Endothelial cell of umbilical vein (primary cell): ENCODE data around the gene AP2B1. TPM values are rescaled to one million over a fixed set of nuclear protein-coding genes. Genes with fewer than 3 reads are reported as not detected.

Experiments used
- BruUV-seq: library from RNA; stranded (reverse); fragments of 400-500 nt; replicated peaks from 2 replicates; lab custom pipeline; 2021; lab: Mats Ljungman, UMichigan
- CTCF ChIA-PET: fragments of 300-600, 350-600 bp; sonication (Branson Sonifier 250); formaldehyde crosslinking; loops from one replicate; lab custom pipeline; 2021; ENCODE audit warnings: antibody characterized with exemption, inconsistent platforms; lab: Charles Lee
- POLR2A ChIA-PET: fragments of 300-600, 350-600 bp; sonication (Branson Sonifier 250); formaldehyde crosslinking; loops from one replicate; lab custom pipeline; 2021; ENCODE audit warnings: antibody characterized with exemption, inconsistent platforms; lab: Charles Lee
- DNase-seq: peaks from one replicate; pipeline ENCODE4 v3.0.0-alpha.2; 2011; ENCODE audit warnings: low read depth, low spot score
- FAIRE-seq: peaks from 2 replicates; lab custom pipeline; 2011; peaks lifted over from hg19 to GRCh38; lab: Jason Lieb, UNC
- H2AFZ ChIP-seq: 2 replicates; pipeline ENCODE4 v1.6.0; 2012; ENCODE audit warnings: low read depth, low read length, control low read depth, inconsistent platforms
- H3K27ac ChIP-seq: 2 replicates; pipeline ENCODE4 v1.5.1; 2011; ENCODE audit warnings: low read depth, mild to moderate bottlenecking, control low read depth, low read length, moderate library complexity; ENCODE audit not compliant: insufficient read depth
- H3K27me3 ChIP-seq, 2 experiments: 2 replicates each; pipeline versions ENCODE4 v1.6.0 to v1.6.1; 2011; ENCODE audit warnings: low read length in 2 of 2, mixed read lengths in 1 of 2; ENCODE audit not compliant: control insufficient read depth in 2 of 2, insufficient read depth in 2 of 2
- H3K36me3 ChIP-seq, 2 experiments: 2 replicates in 1 of 2; 3 replicates in 1 of 2; pipeline ENCODE4 v1.5.1; 2011; ENCODE audit warnings: low read length in 2 of 2, mild to moderate bottlenecking in 1 of 2, moderate library complexity in 1 of 2; ENCODE audit not compliant: control insufficient read depth in 2 of 2, insufficient read depth in 2 of 2; ENCODE audit errors: extremely low read depth in 1 of 2
- H3K4me1 ChIP-seq: 3 replicates; pipeline ENCODE4 v1.5.1; 2011; ENCODE audit warnings: mild to moderate bottlenecking, low read length; ENCODE audit not compliant: control insufficient read depth, insufficient read depth; ENCODE audit errors: extremely low read depth
- H3K4me2 ChIP-seq: 2 replicates; pipeline ENCODE4 v1.6.1; 2011; ENCODE audit warnings: low read length, control low read depth, mixed read lengths; ENCODE audit not compliant: insufficient read depth
- H3K4me3 ChIP-seq, 3 experiments: fragments of 200-600 bp in 1 of 3; sonication (generic), shearing (Covaris generic) in 1 of 3; replicated peaks in 1 of 3; 2 replicates each; pipeline ENCODE4 v1.5.1; 2011 to 2016; ENCODE audit warnings: control low read depth in 3 of 3, low read length in 3 of 3, mild to moderate bottlenecking in 2 of 3, inconsistent platforms in 1 of 3, low read depth in 1 of 3, moderate library complexity in 1 of 3; ENCODE audit not compliant: insufficient read depth in 1 of 3
- H3K79me2 ChIP-seq: 2 replicates; pipeline ENCODE4 v1.6.0; 2012; ENCODE audit warnings: low read length, inconsistent platforms; ENCODE audit not compliant: control insufficient read depth, insufficient read depth
- H3K9ac ChIP-seq: replicated peaks from 2 replicates; pipeline ENCODE3; 2011; ENCODE audit warnings: low read length, control low read depth; ENCODE audit not compliant: insufficient read depth; ENCODE audit errors: extremely low read depth
- H3K9me1 ChIP-seq: replicated peaks from 3 replicates; pipeline ENCODE4 v1.6.0; 2011; ENCODE audit warnings: mild to moderate bottlenecking, low read length; ENCODE audit not compliant: control insufficient read depth, insufficient read depth; ENCODE audit errors: extremely low read depth
- H3K9me3 ChIP-seq: replicated peaks from 2 replicates; pipeline ENCODE4 v1.5.1; 2012; ENCODE audit warnings: low read length, inconsistent platforms; ENCODE audit not compliant: control insufficient read depth, insufficient read depth
- H4K20me1 ChIP-seq: replicated peaks from 2 replicates; pipeline ENCODE3; 2011; ENCODE audit warnings: mild to moderate bottlenecking, low read length; ENCODE audit not compliant: control insufficient read depth, insufficient read depth; ENCODE audit errors: extremely low read depth
- CTCF ChIP-seq, 2 donors: IDR thresholded peaks; 1 replicate in 1 of 2; 2 replicates in 1 of 2; pipeline ENCODE4 v1.5.1; 2011; ENCODE audit warnings: low read length in 2 of 2, mild to moderate bottlenecking in 2 of 2, moderate library complexity in 2 of 2, control low read depth in 1 of 2, inconsistent platforms in 1 of 2, low read depth in 1 of 2; ENCODE audit not compliant: insufficient read depth in 1 of 2; ENCODE audit errors: extremely low read depth in 1 of 2
- EZH2 ChIP-seq: IDR thresholded peaks from 2 replicates; pipeline ENCODE4 v1.6.1; 2012; ENCODE audit warnings: borderline replicate concordance, low read depth, mild to moderate bottlenecking, moderate library complexity, low read length, inconsistent platforms; ENCODE audit not compliant: severe bottlenecking
- FOS ChIP-seq: IDR thresholded peaks from 2 replicates; pipeline ENCODE4 v1.6.1; 2011; ENCODE audit warnings: mild to moderate bottlenecking, low read length, moderate library complexity, borderline replicate concordance; ENCODE audit not compliant: insufficient read depth
- GATA2 ChIP-seq: IDR thresholded peaks from 2 replicates; pipeline ENCODE4 v1.7.0; 2011; ENCODE audit warnings: low read depth, mild to moderate bottlenecking, moderate library complexity, mixed read lengths, low read length; ENCODE audit not compliant: insufficient read length, insufficient read depth
- JUN ChIP-seq: IDR thresholded peaks from 2 replicates; pipeline ENCODE4 v1.6.1; 2011; ENCODE audit warnings: borderline replicate concordance, low read depth; ENCODE audit not compliant: insufficient read length, insufficient read depth
- MAX ChIP-seq: IDR thresholded peaks from 2 replicates; pipeline ENCODE4 v1.6.1; 2011; ENCODE audit not compliant: insufficient read depth, insufficient read length
- MYC ChIP-seq: IDR thresholded peaks from one replicate; pipeline ENCODE4 v1.6.1; 2011; ENCODE audit warnings: mild to moderate bottlenecking, low read depth, low read length
- POLR2A ChIP-seq: IDR thresholded peaks from 2 replicates; pipeline ENCODE4 v1.6.1; 2012; ENCODE audit warnings: low read depth, mild to moderate bottlenecking, control low read depth, low read length
- POLR2AphosphoS5 ChIP-seq: IDR thresholded peaks from 2 replicates; pipeline ENCODE4 v1.6.1; 2012; ENCODE audit warnings: low read depth, mild to moderate bottlenecking, control low read depth, low read length, moderate library complexity; ENCODE audit not compliant: insufficient read depth
- dilution Hi-C: fragments of 300-500 bp; cut with MboI; formaldehyde crosslinking; loops from one replicate; pipeline ENCODE4 v1.15.0; 2019; ENCODE audit warnings: low sequenced_read_pairs; ENCODE audit not compliant: extremely low pct_ligation_motif_present
- intact Hi-C: fragments of 100-400 bp; cut with micrococcal nuclease; formaldehyde crosslinking; loops from one replicate; pipeline ENCODE4 v1.10.0; 2022
- polyA plus RNA-seq, 4 experiments: library from polyadenylated mRNA; depleted of rRNA in 3 of 4; stranded (reverse) in 3 of 4; unstranded in 1 of 4; fragments of >200 nt; gene quantifications; 2 replicates each; pipeline versions ENCODE4 v1.2.1 to v1.2.3, GENCODE V29; 2011 to 2012; ENCODE audit warnings: missing spikeins in 1 of 4
- total RNA-seq: library from RNA; stranded (reverse); gene quantifications from 2 replicates; pipeline ENCODE4 v1.2.3, GENCODE V29; 2021

Gene AP2B1
- total and polyA plus RNA-seq, 2 donors (not counting 3 experiments of a cell fraction or from before 2014, with no cell fraction given): 106 to 198 TPM

- ChIA-PET CTCF (interaction anchor here (0.8 to 6.7 kb wide), 6 partner anchors 8 to 194 kb away, joined by 3 to 270 read pairs (median 3); partner anchors contain the start of gene C17orf50), POLR2A (no interaction called here)
- Histone ChIP-seq H3K27me3 (peaks cover 27 to 28% of the 10 kb centered on the region in 2 experiments), H3K79me2 (no peaks in the 10 kb centered on the region), H3K4me3 (no peak overlapping the region), H3K27ac (no peak overlapping the region), H3K9ac (no peak overlapping the region), H2AFZ (no peak overlapping the region), H3K4me2 (no peak overlapping the region), H4K20me1 (no peaks in the 10 kb centered on the region), H3K9me3 (no peaks in the 10 kb centered on the region), H3K4me1 (no peaks in the 10 kb centered on the region), H3K36me3 (no peaks in the 10 kb centered on the region), H3K9me1 (no peaks in the 10 kb centered on the region)
- DNase-seq: no peak
- no TSS peak for BruUV-seq
- TF ChIP-seq POLR2AphosphoS5: no peak
- TF ChIP-seq EZH2: peak; percentile 10
- FAIRE-seq: no peak
- dilution Hi-C loops (loop anchor here (25.0 kb wide), 1 partner anchor 137 kb away; no protein-coding TSS in a partner anchor), intact Hi-C loops (no loop called here)
These were observed 162.7 kb downstream of the AP2B1 start for GRCh38 chr17:35749560-35750412.

GRCh38 chr17:35750526-35751395 lies 163.6 kb downstream of the AP2B1 start:
- Histone ChIP-seq H3K9ac (no peak overlapping the region), H4K20me1 (no peaks in the 10 kb centered on the region), H3K27ac (no peak overlapping the region), H3K27me3 (peaks cover 27 to 28% of the 10 kb centered on the region in 2 experiments), H3K36me3 (no peaks in the 10 kb centered on the region), H3K79me2 (no peaks in the 10 kb centered on the region), H3K9me3 (no peaks in the 10 kb centered on the region), H3K4me1 (no peaks in the 10 kb centered on the region), H3K9me1 (no peaks in the 10 kb centered on the region), H3K4me3 (no peak overlapping the region), H3K4me2 (no peak overlapping the region), H2AFZ (no peak overlapping the region)
- no peak for FAIRE-seq
- BruUV-seq: no TSS peak
- ChIA-PET POLR2A (interaction anchor here (0.6 kb wide), 1 partner anchor 25 kb away, joined by 3 read pairs; no protein-coding TSS in a partner anchor), CTCF (interaction anchor here (0.9 to 6.7 kb wide), 5 partner anchors 13 to 195 kb away, joined by 3 to 270 read pairs (median 3); no protein-coding TSS in a partner anchor)
- intact Hi-C loops (no loop called here), dilution Hi-C loops (no loop called here)
- no peak for DNase-seq
- TF ChIP-seq POLR2A (no peak), JUN (no peak), MYC (no peak), CTCF (IDR thresholded peaks at IDR 0.05; ENCODE audit: extremely low read depth in 1 of 2, insufficient read depth in 1 of 2, low read depth in 1 of 2, low read length in 2 of 2) (no peak), GATA2 (no peak), MAX (no peak), EZH2 (no peak), FOS (no peak), POLR2AphosphoS5 (no peak)
